ENCODE results near the gene NHLRC2. TPM values are rescaled to one million over a fixed set of nuclear protein-coding genes. Genes with fewer than 3 reads are reported as not detected.

Gene NHLRC2
- total RNA-seq, 1 experiment from 2014 or later, result 29.1 TPM

Other genes starting within 250 kb of the NHLRC2 start
- not detected in 2 replicates for gene NRAP, start 190.6 kb upstream of the NHLRC2 start, total RNA-seq (2014; rRNA removed; shearing (Covaris generic))
- 32.5 and 37.1 TPM in 2 replicates for gene CASP7, start 174.7 kb upstream of the NHLRC2 start, total RNA-seq (2014; rRNA removed; shearing (Covaris generic))
- gene PLEKHS1, start 103.0 kb upstream of the NHLRC2 start, total RNA-seq (2014; rRNA removed; shearing (Covaris generic)), result 0.31 TPM in 1 of 2 replicates, not detected in the other
- 16.4 and 18.1 TPM in 2 replicates for gene DCLRE1A, start 579 bp upstream of the NHLRC2 start, total RNA-seq (2014; rRNA removed; shearing (Covaris generic))
- 1.1 and 1.5 TPM in 2 replicates for gene ADRB1, start 189.2 kb downstream of the NHLRC2 start, total RNA-seq (2014; rRNA removed; shearing (Covaris generic))